ENCODE data around the gene ADAMTS12.

- no peak for TF ChIP-seq REST (IDR thresholded peaks at IDR 0.05; ENCODE audit: insufficient read depth in 1 of 2, low read depth in 2 of 2, low read length in 2 of 2)
- no peak for TF ChIP-seq POLR2AphosphoS5 (IDR thresholded peaks at IDR 0.05; ENCODE audit: low read depth, low read length)
Measured at GRCh38 chr5:33737284-33737683, 154.5 kb downstream of the ADAMTS12 start.

All from PFSK-1 (cell line).